22Rv1 (cell line): Measurements from ENCODE around the gene RRM2.

Experiments
- H3K27ac ChIP-seq: fragments of 450-650 bp; 2 replicates; pipeline ENCODE4 v1.5.1; 2017
- CTCF ChIP-seq: fragments of 450-650 bp; IDR thresholded peaks from 2 replicates; pipeline ENCODE4 v1.5.1; 2017; ENCODE audit warnings: mild to moderate bottlenecking
- ZFX ChIP-seq: fragments of 450-650 bp; IDR thresholded peaks from 2 replicates; pipeline ENCODE4 v1.6.1; 2017; ENCODE audit warnings: antibody characterized with exemption, borderline replicate concordance

The RRM2 gene

GRCh38 chr2:10125842-10126631, 3.5 kb downstream of the RRM2 start:
- 0 out of 2 replicates have a peak overlapping the region, but pooled peaks have one; percentile 99 for H3K27ac ChIP-seq
- no peak for TF ChIP-seq CTCF
- no peak for TF ChIP-seq ZFX

GRCh38 chr2:10126632-10127026, 4.1 kb downstream of the RRM2 start:
- H3K27ac ChIP-seq: 0 out of 2 replicates have a peak overlapping the region, but pooled peaks have one; percentile 99
- TF ChIP-seq ZFX (no peak), CTCF (no peak)

- H3K27ac ChIP-seq: no peak overlapping the region; the same call in 1 of the 2 replicates
- TF ChIP-seq CTCF: no peak
- no peak for TF ChIP-seq ZFX
Observed at GRCh38 chr2:10128420-10128819, 5.9 kb downstream of the RRM2 start.

- H3K27ac ChIP-seq: peak overlapping the region; percentile 17; the same call in 1 of the 2 replicates
- no peak for TF ChIP-seq ZFX
- no peak for TF ChIP-seq CTCF
Observed at GRCh38 chr2:10129490-10129889, 7.0 kb downstream of the RRM2 start.

- H3K27ac ChIP-seq: peak overlapping the region; percentile 12; the same call in 1 of the 2 replicates
- TF ChIP-seq CTCF (no peak), ZFX (no peak)
Observed at GRCh38 chr2:10132043-10132575, 9.6 kb downstream of the RRM2 start.

GRCh38 chr2:10132596-10132995, 10.1 kb downstream of the RRM2 start:
- TF ChIP-seq ZFX (no peak), CTCF (no peak)
- peak overlapping the region; percentile 12; the same call in 1 of the 2 replicates for H3K27ac ChIP-seq

GRCh38 chr2:10132996-10133647, 10.6 kb downstream of the RRM2 start:
- no peak overlapping the region for H3K27ac ChIP-seq
- no peak for TF ChIP-seq ZFX
- TF ChIP-seq CTCF: no peak
